ENCODE measurements around the gene ZNFX1.

The ZNFX1 gene

DNA sequence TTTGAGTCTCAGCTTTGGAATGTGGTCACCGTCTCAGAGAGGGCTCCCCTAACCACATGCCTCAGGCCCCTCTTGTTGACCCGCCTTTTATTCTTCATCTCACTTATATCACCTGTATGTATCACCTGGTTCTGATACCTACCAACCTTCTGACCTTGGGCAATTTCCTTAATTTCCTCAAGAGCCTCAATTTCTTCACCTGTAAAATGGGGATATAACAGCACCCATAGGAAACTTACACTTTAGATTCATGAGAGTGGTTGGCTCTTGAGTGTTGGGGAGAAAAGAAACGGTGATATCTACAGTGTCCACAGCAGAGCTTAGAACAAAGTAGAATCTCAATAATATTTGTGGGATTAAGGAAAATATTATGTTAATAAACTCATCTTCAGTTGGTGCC lies 62.6 kb downstream of the ZNFX1 start:
- no peak for DNase-seq
- no peaks in the 10 kb centered on the region for H3K9me3 ChIP-seq
- intact Hi-C loops (cut with DNase I; ENCODE audit: low total_unique reads): no loop called here
- H3K4me1 ChIP-seq: peaks cover 0 to 12% (median 6%) of the 10 kb centered on the region in 4 donors
- H3K4me3 ChIP-seq: no peak overlapping the region
- no peaks in the 10 kb centered on the region for H3K27me3 ChIP-seq
- no peaks in the 10 kb centered on the region for H3K36me3 ChIP-seq
- TF ChIP-seq CTCF (IDR thresholded peaks at IDR 0.05): no peak
- no peak overlapping the region for H3K27ac ChIP-seq

DNA sequence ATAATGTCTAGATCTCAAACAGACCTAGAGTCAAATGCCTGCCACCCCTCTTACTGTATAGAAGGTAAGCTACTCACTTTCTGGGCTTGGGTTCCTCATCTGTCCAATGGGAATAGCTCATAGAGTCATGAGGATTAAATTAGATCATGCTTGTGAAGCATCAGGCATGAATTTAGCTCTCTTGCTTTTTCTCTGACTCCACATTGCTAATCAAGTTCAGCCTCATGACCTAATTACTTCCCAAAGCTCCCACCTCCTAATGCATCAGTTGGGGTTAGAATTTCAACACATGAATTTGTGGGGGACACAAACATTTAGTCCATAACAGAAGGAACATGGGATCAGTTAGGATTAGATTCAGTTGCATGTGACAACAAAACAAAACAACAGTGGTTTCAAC lies 63.3 kb downstream of the ZNFX1 start:
- no peak overlapping the region for H3K4me3 ChIP-seq
- TF ChIP-seq CTCF (IDR thresholded peaks at IDR 0.05): no peak
- no peaks in the 10 kb centered on the region for H3K9me3 ChIP-seq
- no peak for DNase-seq
- no peak overlapping the region for H3K27ac ChIP-seq
- peaks cover 0 to 8% (median 2%) of the 10 kb centered on the region in 4 donors for H3K4me1 ChIP-seq
- no peaks in the 10 kb centered on the region for H3K36me3 ChIP-seq
- intact Hi-C loops (cut with DNase I; ENCODE audit: low total_unique reads): no loop called here
- H3K27me3 ChIP-seq: no peaks in the 10 kb centered on the region

- H3K36me3 ChIP-seq: no peaks in the 10 kb centered on the region
- no peaks in the 10 kb centered on the region for H3K4me1 ChIP-seq
- TF ChIP-seq CTCF (IDR thresholded peaks at IDR 0.05): no peak
- DNase-seq: no peak
- H3K4me3 ChIP-seq: no peak overlapping the region
- no peak overlapping the region for H3K27ac ChIP-seq
- H3K27me3 ChIP-seq: no peaks in the 10 kb centered on the region
- intact Hi-C loops (cut with DNase I; ENCODE audit: low total_unique reads): no loop called here
- H3K9me3 ChIP-seq: no peaks in the 10 kb centered on the region
These were observed 67.1 kb downstream of the ZNFX1 start for GRCh38 chr20:49210757-49211110.

- H3K4me3 ChIP-seq: no peak overlapping the region
- intact Hi-C loops (cut with DNase I; ENCODE audit: low total_unique reads): no loop called here
- H3K9me3 ChIP-seq: no peaks in the 10 kb centered on the region
- no peaks in the 10 kb centered on the region for H3K4me1 ChIP-seq
- no peak for TF ChIP-seq CTCF (IDR thresholded peaks at IDR 0.05)
- no peaks in the 10 kb centered on the region for H3K36me3 ChIP-seq
- no peak for DNase-seq
- H3K27ac ChIP-seq: no peak overlapping the region
- H3K27me3 ChIP-seq: no peaks in the 10 kb centered on the region
These were observed 67.6 kb downstream of the ZNFX1 start for GRCh38 chr20:49210101-49210756.

DNA sequence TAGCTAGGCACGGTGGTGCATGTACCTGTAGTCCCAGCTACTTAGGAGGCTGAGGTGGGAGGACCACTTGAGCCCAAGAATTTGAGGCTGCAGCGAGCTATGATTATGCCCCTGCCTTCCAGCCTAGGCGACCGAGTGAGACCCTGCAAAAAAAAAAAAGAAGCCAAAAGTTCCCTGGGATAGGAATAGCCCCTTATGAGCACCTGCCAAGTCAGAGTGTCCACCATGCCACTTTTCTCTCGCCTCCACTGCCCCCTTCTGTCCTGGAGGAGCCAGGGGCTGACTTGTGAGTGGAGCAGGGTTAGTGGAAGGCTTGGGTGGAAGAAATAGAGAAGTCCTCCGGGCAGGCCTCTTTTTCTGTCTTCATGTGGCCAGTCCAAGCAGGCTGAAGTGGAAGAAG lies 70.8 kb downstream of the ZNFX1 start:
- intact Hi-C loops (cut with DNase I; ENCODE audit: low total_unique reads): no loop called here
- TF ChIP-seq CTCF (IDR thresholded peaks at IDR 0.05): no peak
- H3K4me1 ChIP-seq: no peaks in the 10 kb centered on the region
- H3K27me3 ChIP-seq: no peaks in the 10 kb centered on the region
- H3K4me3 ChIP-seq: no peak overlapping the region
- no peak overlapping the region for H3K27ac ChIP-seq
- DNase-seq: no peak
- no peaks in the 10 kb centered on the region for H3K9me3 ChIP-seq
- H3K36me3 ChIP-seq: no peaks in the 10 kb centered on the region

DNA sequence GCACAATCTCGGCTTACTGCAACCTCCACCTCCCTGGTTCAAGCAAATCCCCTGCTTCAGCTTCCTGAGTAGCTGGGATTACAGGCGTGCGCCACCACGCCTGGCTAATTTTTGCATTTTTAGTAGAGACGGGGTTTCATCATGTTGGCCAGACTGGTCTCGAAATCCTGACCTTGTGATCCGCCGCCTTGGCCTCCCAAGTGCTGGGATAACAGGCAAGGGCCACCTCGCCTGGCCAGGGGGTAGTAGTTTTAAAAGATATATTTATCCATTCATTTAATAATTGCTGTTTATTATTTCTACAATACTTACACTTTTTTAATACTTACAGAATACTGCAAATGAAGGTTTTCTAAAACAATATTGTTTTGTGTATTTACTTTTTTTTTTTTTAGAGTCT lies 74.1 kb downstream of the ZNFX1 start:
- Histone ChIP-seq H3K4me1 (no peaks in the 10 kb centered on the region), H3K27me3 (no peaks in the 10 kb centered on the region), H3K9me3 (no peaks in the 10 kb centered on the region), H3K4me3 (no peak overlapping the region), H3K27ac (no peak overlapping the region), H3K36me3 (no peaks in the 10 kb centered on the region)
- TF ChIP-seq CTCF (IDR thresholded peaks at IDR 0.05): no peak
- no peak for DNase-seq
- intact Hi-C loops (cut with DNase I; ENCODE audit: low total_unique reads): no loop called here
